Fibroblast of peridontal ligament (primary cell): ENCODE data around the gene TNS1.

Experiments
- DNase-seq: peaks from one replicate; pipeline ENCODE4 v3.0.0-alpha.2; 2010; ENCODE audit errors: extremely low read depth

The TNS1 gene

DNA sequence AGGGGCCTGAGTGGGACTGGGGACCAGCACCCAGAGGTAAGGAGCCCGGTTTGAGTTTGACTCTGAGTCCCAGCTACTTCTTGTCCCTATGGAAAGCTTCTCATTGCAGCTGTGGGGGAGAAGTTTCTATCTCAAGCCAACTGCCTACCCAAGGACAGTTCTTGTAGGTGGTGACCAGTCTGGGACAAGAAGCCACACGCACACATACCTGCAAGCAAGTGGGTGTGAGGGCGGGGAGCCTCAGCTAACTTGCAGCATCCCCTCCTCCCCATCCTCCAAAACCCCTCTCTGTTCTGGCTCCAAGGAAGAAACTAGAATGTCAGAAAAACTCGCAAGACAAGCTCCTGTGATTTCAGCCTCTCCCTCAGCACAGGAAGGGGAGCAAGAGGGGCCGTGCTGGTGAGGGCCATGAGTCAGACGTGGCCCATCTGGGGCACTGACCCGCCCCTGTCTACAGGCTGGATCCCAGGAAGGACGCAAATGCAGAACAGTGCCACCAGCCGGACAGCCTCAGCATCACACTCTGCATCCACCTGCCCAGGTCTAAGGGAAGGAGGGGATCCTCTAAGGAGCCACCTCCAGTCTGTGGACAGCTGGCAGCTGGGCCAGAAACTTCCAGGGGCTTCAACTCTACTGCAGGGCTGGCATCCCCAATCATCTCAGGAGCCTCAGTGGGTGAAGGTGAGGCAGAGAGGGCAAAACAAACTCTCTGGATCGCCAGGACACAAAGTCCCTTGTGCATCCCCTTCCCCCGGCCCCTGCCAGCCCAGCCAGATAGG, 103.4 kb downstream of the TNS1 start:
- peak; percentile 73 for DNase-seq

DNA sequence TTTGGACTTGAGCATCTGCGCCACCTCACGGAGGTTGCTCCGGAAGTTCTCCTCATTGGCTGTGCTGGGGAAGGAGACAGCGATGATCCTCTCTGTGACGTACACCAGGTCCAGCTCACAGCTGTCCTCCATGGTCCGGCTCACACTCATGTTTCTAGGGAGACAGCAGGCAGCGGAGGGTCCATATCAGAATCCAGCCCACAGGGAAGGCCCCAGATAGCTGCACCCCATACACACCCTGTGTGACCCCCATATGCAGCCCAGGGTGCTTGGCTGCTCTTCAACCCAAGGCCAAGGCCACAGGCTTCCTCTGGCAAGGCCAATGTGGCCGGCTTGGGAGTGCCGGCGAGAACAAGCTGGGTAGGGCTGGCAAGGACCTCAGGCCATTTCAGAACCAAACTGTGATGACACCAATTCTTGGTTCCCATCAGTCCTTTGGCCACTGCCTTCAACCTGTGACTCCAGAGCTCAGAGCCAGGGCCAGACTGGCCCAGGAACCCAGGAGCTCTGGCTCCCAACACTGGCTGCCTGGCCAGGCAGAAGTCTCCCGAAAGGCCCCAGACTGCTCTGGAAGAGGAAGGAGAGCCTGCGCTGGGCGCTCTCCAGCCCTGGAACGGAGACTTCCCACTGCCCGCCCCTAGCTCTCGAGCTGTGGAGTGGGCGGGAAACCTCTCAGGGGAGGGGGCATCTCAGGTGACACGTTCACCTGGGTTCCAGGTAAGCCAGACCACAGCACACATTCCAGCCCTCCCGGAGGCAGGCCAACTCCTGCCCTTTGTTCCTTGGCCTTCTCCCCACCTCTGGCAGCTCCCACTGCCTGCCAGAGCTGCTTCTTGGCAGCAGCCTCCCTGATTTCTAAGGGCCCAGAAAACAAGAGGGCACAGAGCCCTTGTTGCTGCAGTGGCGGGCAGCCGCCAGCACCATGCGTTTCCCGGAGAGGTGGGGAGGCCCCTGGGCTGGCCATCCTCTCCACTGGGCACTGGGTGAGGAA, 104.7 kb downstream of the TNS1 start:
- DNase-seq = no peak

DNA sequence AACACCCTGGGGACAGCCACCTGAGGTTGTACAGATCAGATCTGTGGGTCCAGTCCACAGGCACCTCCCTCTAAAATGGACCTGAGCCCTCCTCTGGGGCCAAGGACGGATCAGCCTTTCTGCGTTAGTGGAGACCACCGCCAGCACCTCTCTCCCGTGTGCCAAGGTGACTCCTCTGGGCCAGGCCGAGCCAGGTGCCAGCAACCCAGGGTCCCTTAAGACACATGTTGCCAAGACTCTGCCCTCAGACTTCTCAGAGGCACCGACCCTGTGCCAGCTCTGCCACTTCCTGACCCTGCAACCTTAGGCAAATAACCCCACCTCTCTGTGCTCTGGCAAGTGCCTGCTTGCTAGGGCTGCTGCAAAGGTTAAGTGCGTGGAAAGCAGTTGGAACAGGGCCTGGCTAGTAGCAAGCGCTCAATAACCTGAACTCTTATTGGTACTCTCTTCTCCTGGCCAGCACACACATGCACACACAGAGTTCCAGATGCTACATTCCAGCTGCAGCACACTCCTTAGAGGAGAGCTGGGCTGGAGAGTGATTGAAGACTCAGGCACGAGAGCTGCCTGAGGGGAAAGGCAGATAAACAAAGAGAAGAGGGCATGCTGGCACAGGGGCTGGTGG, 105.6 kb downstream of the TNS1 start:
- no peak for DNase-seq

DNA sequence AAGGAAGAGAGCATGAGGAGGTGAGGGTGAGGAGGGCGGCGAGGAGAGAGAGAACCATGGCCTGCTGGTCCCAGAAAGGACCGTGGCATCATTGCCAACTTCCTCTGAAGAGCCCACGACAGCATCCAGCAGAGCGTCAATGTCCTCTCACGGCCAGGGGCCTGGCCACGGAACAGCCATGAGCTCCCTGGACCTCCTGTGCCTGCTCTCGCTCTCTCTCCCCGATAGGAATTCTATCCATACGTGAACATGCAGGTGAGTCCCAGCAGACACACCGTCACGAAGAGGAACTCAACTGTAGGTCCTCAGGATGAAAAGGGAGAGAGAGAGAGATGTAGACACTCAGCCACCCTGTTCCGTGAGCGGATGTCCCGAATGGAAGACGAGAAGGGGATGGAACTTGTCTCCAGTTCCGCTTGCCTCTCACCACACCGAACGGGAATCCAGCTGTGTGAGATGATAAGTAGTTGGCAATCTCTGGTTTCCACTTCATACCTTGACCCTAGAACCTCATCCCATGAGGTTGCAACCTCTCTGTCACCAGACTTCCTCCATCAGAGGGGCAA, 107.6 kb downstream of the TNS1 start:
- no peak for DNase-seq

DNA sequence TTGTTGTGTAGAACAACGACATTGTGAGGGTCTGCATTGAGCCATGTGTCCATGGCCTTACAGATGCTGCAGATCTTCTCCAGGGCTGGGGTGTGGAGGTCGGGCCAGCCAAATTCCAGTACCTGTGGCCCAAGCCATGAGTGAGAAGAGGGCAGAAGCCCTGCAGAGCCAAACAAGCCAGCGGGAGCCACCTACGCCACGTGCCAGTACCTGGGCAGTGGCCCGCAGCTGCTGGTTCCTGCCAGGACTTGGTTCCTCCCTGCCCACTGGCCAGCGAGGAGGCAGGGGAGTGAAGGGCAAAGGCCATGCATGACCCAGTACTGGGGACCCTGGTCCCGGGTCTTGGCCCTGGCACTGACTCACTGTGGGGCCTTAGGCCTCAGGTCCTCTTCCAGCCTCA, 109.4 kb downstream of the TNS1 start:
- no peak for DNase-seq

DNA sequence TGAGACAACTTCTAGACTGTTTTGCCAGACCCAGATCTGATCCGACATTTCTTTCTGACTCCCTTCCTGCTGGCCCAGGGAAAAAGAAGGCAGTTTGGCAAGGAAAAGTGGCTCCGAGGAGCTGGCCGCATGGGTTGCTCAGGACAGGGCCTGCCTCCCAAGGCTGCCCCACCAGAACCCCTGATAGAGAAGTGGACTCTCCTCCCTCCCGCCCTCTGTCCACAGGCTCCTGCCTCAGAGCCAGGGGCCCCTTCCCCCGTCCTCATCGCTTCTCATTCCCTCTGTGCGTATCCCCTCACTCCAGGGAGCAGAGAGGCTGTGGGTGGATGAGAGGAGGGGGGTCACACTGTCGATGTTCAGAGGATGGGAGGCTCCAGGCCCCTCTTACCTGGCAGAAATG, 110.2 kb downstream of the TNS1 start:
- no peak for DNase-seq

DNA sequence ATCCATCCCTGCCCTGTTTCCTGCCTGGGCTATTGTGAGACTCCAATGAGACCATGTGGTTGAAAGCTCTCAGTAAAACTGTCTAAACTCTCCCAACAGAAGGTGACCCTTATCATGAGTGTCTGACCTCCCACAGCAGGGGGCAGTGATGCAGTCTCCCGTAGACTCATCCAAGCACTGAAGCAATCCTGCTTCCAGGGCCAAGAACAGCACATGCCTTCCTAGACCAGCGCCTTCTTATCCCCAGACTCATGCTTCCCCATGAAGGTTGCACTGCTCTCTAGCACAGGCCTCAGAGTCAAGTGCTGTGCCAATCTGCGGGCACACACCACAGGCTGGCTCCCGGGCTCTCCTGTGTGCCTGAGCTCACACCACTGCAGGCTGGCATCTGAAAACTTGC, 112.3 kb downstream of the TNS1 start:
- peak; percentile 88 for DNase-seq

DNA sequence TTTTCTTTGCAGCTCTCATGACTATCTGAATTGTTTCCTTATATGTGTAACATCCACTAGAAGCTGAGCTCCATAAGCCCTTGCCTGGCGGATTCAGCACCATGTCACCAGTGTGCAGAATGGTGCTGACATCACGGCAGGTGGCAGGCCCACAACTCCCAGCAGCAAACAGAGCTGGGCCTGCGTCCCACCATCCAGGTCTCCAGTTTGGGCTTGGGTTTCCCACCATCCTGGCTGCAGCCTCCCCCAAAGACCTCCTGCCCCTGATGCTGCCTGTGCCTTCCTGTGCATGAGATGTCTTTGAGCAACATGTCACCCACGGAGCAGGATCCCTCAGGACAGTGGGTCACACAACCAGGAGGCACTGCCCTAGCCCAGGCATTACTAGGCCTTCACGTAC, 113.1 kb downstream of the TNS1 start:
- no peak for DNase-seq

DNA sequence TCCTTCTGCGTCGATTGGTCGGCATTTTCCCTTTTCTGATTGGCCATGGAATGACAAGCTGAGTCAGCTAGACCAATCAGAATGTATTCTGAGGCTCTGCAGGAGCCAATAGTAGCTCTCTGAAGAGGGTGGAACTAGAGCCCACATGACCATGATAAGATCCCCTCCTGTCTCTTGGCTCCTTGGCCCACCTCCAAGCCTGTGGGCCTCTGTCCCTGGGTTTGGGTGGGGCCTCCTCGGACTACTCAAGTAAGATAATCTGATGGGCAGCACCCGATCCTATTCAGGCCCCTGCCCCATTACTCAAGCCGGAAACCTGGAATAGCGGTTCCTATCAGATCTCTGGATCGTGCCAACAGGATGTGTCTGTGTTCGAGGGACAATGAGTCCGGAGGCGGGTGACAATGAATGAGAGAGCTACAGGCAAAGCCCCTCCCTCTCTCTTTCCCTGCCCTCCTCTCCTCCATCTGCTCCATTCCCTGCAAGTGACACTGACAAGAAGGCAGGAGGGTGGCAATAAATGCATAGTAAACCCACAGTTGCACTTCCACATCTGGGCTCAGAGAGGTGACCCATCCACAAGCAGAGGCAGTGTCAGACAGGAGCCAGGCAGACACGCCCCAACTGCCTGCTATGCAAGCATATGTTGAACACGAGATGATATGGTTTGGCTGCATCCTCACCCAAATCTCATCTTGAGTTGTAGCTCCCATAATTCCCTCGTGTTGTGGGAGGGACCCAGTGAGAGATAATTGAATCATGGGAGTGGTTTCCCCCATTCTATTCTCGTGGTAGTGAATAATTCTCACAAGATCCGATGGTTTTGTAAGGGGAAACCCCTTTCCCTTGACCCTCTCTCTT, 114.7 kb downstream of the TNS1 start:
- no peak for DNase-seq

DNA sequence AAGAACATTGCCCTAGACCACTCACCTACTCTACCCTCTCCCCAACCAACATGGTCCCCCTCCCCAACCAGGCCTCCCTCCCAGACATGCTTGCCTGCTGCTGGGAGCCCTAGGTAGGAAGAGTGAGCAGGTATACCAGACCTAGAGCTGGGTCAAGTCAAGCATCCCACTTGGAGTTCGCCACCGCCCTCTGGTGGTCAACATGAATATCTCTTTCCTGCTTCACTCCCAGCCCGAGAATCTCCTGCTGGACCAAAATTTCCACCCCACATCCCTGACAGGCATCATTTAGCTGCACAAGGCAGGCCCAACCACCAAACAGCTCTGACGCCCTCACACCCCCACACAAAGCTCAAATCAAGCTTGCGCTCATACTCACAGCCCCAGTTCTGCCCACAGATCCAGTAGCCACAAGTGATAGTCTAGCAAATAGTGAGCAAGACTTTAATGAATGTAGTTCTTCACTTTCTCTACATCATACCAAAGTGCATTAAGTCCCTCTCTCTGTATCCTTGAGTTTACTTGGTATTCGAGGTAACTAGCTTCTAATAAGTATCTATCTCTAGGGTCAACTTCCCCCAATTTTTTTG, 116.0 kb downstream of the TNS1 start:
- peak; percentile 71 for DNase-seq

DNA sequence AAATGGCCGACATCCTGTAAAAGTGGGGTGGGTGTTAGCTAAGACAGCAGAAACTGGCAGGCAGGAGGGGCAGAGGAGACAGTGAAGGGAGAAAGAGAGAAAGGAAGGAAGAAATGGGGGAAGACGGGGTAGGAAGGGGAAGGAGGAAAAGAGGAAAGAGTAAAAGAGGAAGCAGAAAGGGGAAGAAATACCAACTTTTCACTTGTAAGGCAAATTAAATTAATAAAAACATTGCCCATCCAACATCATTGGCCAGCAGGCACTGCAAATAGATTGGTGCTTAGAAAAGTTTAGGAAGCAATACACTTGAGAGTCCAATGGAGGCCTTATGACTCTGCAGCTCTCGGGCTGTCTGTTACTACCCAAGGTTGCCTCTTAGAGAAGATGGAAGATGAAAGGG, 116.7 kb downstream of the TNS1 start:
- DNase-seq = no peak

DNA sequence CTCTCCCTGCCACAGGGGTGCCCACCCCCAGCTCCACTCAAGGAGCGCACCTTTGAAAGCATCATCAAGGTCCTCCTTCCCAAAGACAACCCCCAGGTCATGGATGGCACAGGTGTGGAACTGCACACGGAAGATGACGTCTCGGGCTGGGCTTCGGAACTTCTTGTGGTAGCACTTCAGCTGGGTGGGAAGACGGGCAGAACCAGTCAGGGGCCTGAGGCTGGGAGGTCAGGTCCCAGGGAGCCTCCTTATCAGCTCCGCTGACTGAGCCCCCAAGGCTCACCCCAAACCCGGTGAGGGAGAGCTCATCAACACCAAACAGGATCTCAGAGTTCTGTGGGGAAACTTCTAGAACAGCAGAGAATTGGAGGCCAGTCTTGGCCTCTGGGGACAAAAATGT, 117.8 kb downstream of the TNS1 start:
- DNase-seq = no peak

DNA sequence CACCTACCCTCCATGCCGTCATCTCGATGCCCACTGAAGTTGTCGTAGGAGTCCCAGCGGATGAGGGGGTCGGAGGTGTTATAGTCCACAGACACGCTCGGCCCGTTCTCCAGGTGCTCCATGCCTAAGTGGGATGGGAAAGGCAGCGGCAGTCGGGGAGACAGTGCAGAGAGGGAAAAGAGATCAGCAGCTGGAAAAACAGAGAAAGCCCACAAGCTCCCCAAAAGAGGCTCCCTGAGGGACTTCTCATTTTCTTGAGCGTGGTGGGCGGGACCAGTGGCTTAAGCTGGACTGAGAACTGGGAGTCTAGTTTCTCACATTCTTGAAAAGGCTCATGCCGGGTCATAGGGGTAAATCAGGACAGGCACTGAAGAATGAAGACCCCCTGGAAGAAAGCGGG, 121.9 kb downstream of the TNS1 start:
- peak; percentile 46 for DNase-seq

DNA sequence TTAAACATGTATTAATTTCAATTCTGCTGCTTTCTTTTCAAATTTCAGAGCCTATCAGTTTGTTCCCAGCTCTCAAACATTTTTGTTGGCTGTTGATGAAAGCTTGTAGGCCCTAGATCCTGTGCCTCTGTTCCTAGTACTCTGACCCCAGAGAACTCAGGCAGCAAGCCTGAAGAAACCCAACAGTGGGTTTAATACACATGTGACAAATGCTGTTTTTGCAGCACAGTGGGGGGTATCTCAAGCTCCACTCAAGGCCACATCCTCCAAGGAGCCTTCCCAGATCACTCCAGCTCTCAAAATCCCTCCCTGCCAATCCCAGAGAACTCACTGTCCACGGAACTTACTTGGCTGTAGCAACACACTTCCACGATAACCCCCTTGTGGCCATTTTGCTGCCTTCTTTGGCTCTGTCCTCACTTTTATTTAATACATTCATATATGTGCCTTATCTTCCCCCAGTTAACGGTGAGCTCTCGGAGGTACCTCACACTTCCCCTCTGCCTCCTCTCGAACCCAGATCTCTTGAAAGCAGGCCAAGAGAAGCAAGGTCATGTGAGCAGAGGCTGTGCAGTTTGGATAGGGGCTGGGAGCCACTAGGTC, 122.4 kb downstream of the TNS1 start:
- DNase-seq = no peak

DNA sequence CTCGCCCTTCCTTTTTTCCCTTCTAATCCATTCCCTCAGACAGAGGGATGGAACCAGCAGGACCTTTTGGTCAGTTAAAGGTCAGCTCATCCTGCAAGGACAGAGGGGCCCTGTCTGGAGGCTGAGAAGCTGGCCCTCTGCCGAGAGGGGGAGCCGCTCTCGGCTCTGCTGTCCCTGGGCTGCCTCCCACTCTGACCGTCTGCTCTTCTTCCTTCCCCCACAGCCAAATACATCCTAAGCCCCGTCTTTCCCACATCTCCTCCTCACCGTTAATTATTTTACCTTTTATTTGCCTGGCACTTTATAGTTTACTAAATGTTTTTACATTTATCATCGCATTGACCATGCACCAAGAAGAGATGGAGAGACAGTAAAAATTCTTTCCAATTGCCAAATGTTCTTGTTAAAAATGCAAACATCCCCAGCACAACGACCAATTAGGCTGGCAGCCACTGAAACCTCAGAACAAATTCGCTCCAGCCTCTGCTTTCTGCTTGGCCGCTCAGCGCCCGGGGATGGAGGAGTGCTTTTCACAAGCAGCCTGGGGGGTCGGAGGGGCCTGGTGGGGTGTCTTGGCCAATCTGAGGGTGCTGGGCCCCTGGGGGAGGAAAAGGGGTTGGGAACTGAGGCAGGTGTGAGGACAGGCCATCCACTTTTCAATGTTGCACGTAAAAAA, 123.7 kb downstream of the TNS1 start:
- DNase-seq = no peak

DNA sequence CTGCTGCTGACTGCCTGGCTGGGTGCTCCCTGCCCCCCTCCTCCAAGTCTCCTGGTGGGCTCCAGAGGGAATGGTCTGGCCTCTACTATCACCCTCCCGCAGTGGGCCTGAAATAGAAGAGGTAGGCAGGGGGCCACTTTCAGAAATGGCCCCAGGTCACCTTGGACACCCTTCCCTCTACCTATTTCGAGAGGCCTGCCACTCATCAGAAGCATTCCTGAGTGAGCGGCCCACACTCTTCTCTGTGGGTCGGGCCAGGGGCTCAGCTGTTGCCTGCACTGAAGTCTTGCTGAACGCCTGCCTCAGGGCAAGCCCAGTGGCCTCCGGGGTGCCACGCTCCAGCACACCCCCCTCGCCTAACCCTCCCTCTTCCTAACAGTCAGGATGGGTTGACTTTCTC, 124.9 kb downstream of the TNS1 start:
- DNase-seq = no peak

DNA sequence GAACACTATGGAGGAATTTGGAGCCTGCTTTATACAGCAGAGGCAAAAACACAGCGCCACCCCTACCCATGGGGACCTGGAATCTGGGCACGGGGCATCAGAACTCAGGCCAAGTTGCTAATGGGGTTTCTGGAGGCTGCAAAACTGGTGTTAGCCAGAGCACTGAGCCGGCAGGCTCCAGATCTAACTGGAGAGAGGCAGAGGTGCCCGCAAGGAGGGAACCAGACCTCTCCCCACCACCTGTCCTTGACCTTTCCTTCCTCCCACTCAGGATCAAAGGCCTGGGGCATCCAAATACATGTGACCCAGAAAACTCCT, 126.6 kb downstream of the TNS1 start:
- no peak for DNase-seq

DNA sequence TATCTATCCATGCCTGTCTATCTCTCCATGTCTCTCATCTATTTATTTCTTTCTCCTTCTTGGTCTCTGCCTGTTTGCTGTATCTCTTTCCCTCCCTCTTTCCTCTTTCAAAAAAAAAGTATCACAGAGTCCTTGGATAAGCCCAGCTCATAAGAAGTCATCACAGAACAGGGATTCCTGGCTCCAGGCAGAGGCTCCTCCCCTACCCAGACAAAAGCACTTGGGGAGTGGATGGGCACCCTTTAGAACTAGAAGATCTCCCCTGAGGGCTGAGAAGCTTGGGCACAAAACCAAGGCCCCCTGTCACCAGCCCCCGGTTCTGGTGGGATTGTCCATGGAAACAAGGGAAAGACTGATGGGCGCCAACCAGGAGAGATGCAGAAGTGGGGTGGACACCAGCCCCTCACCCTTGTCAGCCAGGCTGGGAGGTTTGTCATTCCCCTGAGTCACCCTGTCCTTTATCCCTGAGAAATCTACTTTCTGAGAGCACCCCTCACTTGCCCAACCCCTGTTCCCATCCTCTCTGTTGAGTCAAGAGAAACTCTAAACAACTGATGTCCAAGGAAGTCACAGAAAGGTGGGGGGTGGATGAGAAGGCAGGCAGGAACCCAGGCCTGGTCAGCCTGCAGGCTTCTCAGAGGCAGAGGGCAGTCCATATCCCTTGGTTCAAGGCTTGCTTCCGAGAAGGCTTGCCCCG, 127.1 kb downstream of the TNS1 start:
- no peak for DNase-seq

DNA sequence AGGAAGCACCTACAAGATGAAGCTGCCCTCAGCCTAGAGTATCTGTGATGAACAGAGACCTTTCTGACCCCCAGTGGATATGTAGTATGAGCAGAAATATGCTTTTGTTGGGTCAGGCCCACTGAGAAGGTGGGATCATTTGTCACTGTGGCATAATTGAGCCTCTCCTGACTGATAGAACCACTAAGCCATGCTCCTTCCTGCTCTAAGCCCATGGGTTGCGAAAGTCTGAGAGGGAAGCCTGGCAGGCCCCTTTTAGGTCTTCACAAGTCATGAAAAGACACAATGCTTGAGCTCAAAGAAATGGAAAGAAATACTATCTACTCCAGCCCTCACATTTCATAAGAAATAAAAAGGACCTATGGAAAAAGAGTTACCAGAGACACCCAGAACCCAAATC, 127.7 kb downstream of the TNS1 start:
- DNase-seq = no peak
